Measurements from ENCODE around the gene RLN1. TPM values are rescaled to one million over a fixed set of nuclear protein-coding genes. Genes with fewer than 3 reads are reported as not detected.
A peak's percentile ranks its signal among the peaks of the same experiment; 100 is the strongest.

The RLN1 gene
- total and polyA plus RNA-seq, 2 experiments from 2014 or later = 0.26 TPM; not detected in 1

- Histone ChIP-seq H3K36me3 (no peaks in the 10 kb centered on the region), H3K27ac (no peak overlapping the region), H3K27me3 (no peaks in the 10 kb centered on the region), H3K4me3 (no peak overlapping the region), H3K4me1 (ENCODE audit: low read depth) (no peaks in the 10 kb centered on the region), H3K9me3 (ENCODE audit: low read depth) (no peaks in the 10 kb centered on the region)
- TF ChIP-seq CTCF (IDR thresholded peaks at IDR 0.05; ENCODE audit: low read depth, low read length) = no peak
- DNase-seq (ENCODE audit: low read depth in 1 of 2, low spot score in 1 of 2) = no peak
Measured at GRCh38 chr9:5292141-5292540, 47.5 kb downstream of the RLN1 start.

- no peak for TF ChIP-seq CTCF (IDR thresholded peaks at IDR 0.05; ENCODE audit: low read depth, low read length)
- Histone ChIP-seq H3K9me3 (ENCODE audit: low read depth) (no peaks in the 10 kb centered on the region), H3K4me3 (no peak overlapping the region), H3K27ac (no peak overlapping the region), H3K36me3 (no peaks in the 10 kb centered on the region), H3K4me1 (ENCODE audit: low read depth) (no peaks in the 10 kb centered on the region), H3K27me3 (no peaks in the 10 kb centered on the region)
- peak in 1 of 2 donors; percentile 2 for DNase-seq (ENCODE audit: low read depth in 1 of 2, low spot score in 1 of 2)
Measured at GRCh38 chr9:5288591-5288990, 51.1 kb downstream of the RLN1 start.

GRCh38 chr9:5286262-5286661, 53.4 kb downstream of the RLN1 start:
- Histone ChIP-seq H3K4me1 (ENCODE audit: low read depth) (no peaks in the 10 kb centered on the region), H3K9me3 (ENCODE audit: low read depth) (no peaks in the 10 kb centered on the region), H3K27ac (no peak overlapping the region), H3K36me3 (no peaks in the 10 kb centered on the region), H3K27me3 (no peaks in the 10 kb centered on the region), H3K4me3 (no peak overlapping the region)
- no peak for DNase-seq (ENCODE audit: low read depth in 1 of 2, low spot score in 1 of 2)
- no peak for TF ChIP-seq CTCF (IDR thresholded peaks at IDR 0.05; ENCODE audit: low read depth, low read length)

Other genes with a start within 250 kb of the RLN1 start
- gene INSL6, start 154.2 kb downstream of the RLN1 start, total RNA-seq = not detected in 2 replicates
- 0.14 TPM in 1 of 2 replicates, not detected in the other for gene INSL6, start 154.2 kb downstream of the RLN1 start, polyA plus RNA-seq
- not detected in 2 replicates for gene INSL4, start 108.5 kb downstream of the RLN1 start, total RNA-seq
- gene INSL4, start 108.5 kb downstream of the RLN1 start, polyA plus RNA-seq = not detected in 2 replicates
- 0.92 TPM in 1 of 2 replicates, not detected in the other for gene RLN2, start 35.2 kb downstream of the RLN1 start, total RNA-seq
- 2.1 and 6.1 TPM in 2 replicates for gene RLN2, start 35.2 kb downstream of the RLN1 start, polyA plus RNA-seq
- gene PLGRKT, start 98.0 kb upstream of the RLN1 start, total RNA-seq = 15.4 and 16.8 TPM in 2 replicates
- gene PLGRKT, start 98.0 kb upstream of the RLN1 start, polyA plus RNA-seq = 35.4 and 37.1 TPM in 2 replicates
- gene CD274, start 110.7 kb upstream of the RLN1 start, total RNA-seq = 0.39 TPM in 1 of 2 replicates, not detected in the other
- gene CD274, start 110.7 kb upstream of the RLN1 start, polyA plus RNA-seq = 0.39 TPM in 1 of 2 replicates, not detected in the other
- gene PDCD1LG2, start 170.7 kb upstream of the RLN1 start, total RNA-seq = not detected in 2 replicates
- gene PDCD1LG2, start 170.7 kb upstream of the RLN1 start, polyA plus RNA-seq = 0.16 TPM in 1 of 2 replicates, not detected in the other